ENCODE measurements around the gene APOF.
"Not testable (repeated sequence)": the region's sequence is repeated elsewhere in the genome, so short reads cannot be mapped to it uniquely, and the experiment has no call there.

Gene APOF

GRCh38 chr12:56362130-56363059 lies at the start of gene APOF:
TSS of gene APOF (minus strand) at chr12:56362857. CDS start at chr12:56362745, 112 bp downstream.
- DNase-seq = no peak

GRCh38 chr12:56411781-56412639 lies 49.4 kb upstream of the APOF start:
- no peak for DNase-seq

DNA sequence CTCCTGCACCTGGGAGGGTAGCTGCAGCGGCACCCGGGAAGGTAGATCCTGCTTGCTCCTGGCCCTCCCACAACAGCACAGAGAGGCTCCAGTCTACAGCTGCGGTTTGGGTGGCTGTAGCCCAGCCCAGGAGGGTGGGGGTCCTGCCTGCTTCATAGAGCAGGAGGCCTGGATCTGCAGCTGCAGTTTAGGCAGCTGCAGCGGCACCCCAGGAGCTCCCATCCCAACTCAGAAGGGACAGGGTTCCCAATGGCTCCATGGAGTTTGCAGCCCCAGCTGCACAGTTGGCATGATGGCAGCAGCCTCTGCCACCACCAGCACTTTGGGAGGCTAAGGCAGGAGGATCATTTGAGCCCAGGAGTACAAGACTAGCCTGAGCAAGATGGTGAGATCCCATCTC lies 48.1 kb upstream of the APOF start:
- DNase-seq = no peak

- no peak for DNase-seq
Measured at GRCh38 chr12:56408799-56409417, 46.3 kb upstream of the APOF start.

GRCh38 chr12:56404227-56404626 lies 41.6 kb upstream of the APOF start:
- DNase-seq = not testable (repeated sequence)

- DNase-seq = not testable (repeated sequence)
Measured at GRCh38 chr12:56401612-56402011, 39.0 kb upstream of the APOF start.

GRCh38 chr12:56401125-56401524 lies 38.5 kb upstream of the APOF start:
- DNase-seq = not testable (repeated sequence)

- DNase-seq = not testable (repeated sequence)
Measured at GRCh38 chr12:56399466-56399865, 36.8 kb upstream of the APOF start.

DNA sequence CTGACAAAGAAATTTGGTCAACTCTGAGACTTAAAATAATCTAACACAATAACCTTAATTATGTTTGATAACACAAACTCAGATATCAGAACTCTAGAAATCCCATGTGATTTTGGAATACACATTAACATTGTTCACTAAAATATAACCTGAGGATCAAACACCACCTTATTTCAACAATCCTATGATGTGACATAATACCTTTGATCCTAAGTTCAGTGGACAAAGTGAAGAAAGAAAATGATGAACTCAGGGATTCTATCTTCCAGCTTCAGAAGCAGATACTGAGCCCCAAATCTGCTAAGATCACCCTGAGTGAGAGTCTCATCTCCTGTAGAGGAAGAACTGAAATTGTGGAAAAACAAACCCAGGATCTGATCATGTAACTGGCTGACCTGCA lies 35.7 kb upstream of the APOF start:
- DNase-seq = no peak

DNA sequence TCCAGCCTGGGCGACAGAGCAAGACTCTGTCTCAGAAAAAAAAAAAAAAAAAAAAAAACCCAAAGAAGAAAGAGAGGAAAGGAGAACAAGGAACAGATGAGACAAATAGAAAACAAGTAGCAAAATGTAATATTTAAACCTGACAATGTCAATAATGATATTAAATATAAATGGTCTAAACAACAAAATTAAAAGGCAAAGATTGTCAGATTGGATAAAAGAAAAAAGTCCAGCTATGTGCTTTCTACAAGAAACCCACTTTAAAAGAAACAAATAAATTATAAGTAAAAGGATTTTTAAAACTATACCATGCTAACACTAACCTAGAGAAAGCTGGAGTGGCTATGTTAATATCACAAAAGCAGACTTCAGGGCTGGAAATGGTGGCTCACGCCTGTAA lies 29.7 kb upstream of the APOF start:
- no peak for DNase-seq

DNA sequence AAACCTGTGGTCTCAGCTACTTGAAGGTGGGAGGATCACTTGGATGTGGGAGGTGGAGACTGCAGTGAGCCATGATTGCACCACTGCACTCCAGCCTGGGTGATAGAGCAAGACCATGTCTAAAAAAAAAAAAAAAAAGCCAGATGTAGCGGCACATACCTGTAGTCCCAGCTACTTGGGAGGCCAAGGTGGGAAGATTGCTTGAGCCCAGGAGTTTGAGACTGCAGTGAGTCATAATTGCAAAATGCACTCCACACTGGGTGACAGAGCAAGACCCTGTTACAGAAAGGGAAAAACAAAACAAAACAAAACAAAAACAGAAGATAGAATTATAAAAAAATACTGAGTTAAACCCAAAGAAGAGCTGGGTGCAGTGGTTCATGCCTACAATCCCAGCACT lies 29.1 kb upstream of the APOF start:
- DNase-seq = no peak

DNA sequence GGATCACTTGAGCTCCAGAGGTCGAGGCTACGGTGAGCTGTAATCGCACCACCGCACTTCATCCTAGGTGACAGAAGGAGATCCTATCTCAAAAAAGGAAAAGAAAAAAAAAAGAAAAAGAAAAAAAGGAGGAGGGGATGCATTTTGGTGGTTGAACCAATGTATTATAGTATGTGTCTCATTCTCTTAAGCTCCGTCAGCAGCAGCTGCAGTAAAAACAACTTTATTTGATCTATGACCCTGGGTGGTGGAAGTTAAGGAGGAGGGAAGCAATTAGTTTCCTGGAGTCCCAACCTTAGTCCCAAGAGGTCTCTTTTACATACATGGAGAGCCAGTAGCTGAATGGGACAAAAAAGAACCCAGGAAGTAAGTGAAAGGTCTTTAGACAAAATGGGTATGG lies 26.8 kb upstream of the APOF start:
- no peak for DNase-seq

DNA sequence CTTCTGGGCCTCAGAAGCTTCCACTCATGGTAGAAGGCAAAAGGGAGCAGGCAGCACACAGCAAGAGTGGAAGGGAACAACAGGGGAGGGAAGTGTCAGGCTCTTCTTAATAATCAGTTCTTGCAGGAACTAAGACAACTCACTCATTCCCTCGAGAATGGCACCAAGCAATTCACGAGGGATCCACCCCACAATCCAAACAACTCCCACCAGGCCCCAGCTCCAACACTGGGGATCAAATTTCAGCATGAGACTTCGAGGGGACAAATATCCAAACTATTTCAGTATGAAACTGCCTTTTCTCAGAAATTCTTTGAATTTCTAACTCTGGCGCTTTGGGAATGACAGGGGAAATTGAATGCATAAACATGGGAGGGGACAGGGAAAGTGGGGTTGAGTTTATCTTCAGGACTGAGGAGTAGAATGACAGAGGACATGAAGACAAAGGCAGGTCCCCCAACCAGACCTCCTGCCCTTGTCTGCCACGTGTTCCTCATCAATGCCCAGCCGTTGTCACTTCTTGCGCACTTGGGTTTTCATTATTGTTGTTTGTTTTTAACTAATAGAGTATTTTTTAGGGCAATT lies 24.6 kb upstream of the APOF start:
- no peak for DNase-seq

DNA sequence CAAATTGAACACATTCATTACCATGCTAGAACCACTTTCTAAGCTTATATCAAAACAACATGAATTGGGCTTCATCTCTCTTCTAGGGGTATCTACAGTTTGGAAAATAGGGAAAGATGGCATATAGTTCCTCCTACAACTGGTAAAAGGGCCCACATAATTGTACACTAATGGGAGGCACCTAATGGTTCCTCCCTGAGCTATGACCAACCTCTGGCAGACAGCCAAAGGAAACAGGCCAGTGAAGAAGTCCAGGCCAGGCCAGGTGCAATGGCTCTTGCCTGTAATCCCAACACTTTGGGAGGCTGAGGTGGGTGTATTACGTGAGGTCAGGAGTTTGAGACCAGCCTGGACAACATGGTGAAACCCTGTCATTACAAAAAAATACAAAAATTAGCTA lies 23.2 kb upstream of the APOF start:
- DNase-seq = peak; percentile 63

GRCh38 chr12:56382611-56383010 lies 20.0 kb upstream of the APOF start:
- DNase-seq = no peak

GRCh38 chr12:56377989-56378316 lies 15.3 kb upstream of the APOF start:
- no peak for DNase-seq

- DNase-seq = no peak
Measured at GRCh38 chr12:56377310-56377988, 14.8 kb upstream of the APOF start.

DNA sequence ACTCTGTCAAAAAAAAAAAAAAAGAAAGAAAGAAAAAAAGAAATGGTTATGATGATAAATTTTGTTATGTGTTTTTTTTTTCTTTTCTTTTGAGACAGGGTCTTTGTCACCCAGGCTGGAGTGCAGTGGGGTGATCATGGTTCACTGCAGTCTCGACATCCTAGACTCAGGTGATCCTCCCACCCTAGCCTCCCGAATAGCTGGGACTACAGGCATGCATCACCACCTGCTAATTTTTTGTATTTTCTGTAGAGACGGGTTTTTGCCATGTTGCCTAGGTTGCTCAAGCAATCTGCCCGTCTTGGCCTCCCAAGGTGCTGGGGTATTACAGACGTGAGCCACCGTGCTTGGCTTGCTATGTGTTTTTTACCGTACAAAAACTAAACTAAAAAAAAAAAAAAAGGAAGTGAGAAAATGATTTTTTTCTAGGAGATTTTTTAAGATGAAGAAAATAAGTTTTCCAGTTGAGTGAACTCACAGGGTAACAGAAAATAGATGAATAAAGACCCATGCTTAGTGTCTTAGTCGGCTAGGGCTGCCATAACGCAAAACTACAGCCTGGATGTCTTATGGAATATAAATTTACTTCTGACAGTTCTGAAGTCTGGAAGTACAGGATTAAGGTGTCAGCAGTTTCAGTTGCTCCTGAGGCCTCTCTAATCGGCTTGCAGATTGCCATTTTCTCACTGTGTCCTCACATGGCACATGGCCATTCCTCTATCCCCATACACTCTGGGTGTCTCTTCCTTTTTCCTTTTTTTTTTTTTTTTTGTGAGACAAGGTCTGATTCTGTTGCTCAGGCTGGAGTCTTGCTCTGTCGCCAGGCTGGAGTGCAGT lies 13.2 kb upstream of the APOF start:
- DNase-seq = peak; percentile 83

- peak; percentile 33 for DNase-seq
Measured at GRCh38 chr12:56374726-56375597, 12.3 kb upstream of the APOF start.

DNA sequence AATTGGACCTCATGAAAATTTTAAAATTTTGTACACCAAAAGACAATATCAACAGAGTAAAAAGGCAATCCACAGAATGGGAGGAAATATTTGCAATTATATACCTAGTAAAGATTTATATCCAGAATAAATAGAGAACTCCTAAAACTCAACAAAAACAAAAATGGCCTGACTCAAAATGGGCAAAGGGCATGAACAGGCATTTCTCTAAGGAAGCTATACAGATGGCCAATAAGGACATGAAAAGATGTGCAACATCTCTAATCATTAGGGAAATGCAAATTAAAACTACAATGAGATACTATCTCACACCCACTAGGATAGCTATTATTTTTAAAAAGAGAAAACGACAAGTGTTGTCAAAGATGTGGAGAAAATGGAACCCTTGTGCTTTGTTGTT lies 10.9 kb upstream of the APOF start:
- no peak for DNase-seq

DNA sequence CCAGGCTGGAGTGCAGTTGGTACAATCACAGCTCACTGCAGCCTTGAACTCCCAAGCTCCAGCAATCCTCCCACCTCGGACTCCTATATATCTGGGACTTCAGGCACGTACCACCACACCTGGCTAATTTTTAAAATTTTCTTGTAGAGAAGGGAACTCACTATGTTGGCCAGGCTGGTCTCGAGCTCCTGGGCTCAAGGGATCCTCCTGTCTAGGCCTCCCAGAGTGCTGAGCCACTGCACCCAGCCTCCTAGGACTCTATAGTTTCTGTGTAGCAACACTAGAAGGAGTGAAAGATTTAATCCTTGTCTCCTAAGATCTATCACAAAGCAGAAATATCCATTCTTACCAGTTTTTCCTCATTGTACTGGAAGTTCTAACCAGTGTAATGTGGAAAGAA lies 4.3 kb upstream of the APOF start:
- no peak for DNase-seq
